Measurements from ENCODE around the gene USH1G.
"Not testable (repeated sequence)": the region's sequence is repeated elsewhere in the genome, so short reads cannot be mapped to it uniquely, and the experiment has no call there.

Gene USH1G

DNA sequence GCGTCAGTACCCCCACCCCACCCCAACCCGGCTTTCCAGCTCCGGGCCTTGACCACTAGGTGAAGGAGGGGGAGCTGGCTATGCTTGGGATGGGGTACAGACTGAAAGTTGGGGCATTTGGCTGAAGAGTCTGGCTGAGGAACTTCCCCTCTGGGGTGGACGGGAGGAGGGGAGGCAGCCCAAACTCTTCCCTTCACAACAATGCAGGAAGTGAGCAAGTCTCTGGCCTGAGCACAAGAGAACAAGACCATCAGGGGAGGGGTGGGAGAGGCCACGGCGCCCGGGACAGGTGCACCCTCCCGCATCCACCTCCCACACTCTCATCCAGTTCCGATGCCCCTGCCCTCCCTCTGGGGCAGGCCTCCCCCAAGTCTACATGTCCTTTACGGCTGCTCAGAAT lies 5.6 kb downstream of the USH1G start:
- in situ Hi-C loops (cut with MboI; ENCODE audit: low pct_unique_long_range_greater_than_20kb, low sequenced_read_pairs, unreplicated experiment) = no loop called here
- no peak for DNase-seq (ENCODE audit: low spot score)
- TF ChIP-seq, protein P1, sequence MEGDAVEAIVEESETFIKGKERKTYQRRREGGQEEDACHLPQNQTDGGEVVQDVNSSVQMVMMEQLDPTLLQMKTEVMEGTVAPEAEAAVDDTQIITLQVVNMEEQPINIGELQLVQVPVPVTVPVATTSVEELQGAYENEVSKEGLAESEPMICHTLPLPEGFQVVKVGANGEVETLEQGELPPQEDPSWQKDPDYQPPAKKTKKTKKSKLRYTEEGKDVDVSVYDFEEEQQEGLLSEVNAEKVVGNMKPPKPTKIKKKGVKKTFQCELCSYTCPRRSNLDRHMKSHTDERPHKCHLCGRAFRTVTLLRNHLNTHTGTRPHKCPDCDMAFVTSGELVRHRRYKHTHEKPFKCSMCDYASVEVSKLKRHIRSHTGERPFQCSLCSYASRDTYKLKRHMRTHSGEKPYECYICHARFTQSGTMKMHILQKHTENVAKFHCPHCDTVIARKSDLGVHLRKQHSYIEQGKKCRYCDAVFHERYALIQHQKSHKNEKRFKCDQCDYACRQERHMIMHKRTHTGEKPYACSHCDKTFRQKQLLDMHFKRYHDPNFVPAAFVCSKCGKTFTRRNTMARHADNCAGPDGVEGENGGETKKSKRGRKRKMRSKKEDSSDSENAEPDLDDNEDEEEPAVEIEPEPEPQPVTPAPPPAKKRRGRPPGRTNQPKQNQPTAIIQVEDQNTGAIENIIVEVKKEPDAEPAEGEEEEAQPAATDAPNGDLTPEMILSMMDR (IDR thresholded peaks at IDR 0.05; ENCODE audit: extremely low read depth, insufficient read depth, missing control alignments) = no peak

DNA sequence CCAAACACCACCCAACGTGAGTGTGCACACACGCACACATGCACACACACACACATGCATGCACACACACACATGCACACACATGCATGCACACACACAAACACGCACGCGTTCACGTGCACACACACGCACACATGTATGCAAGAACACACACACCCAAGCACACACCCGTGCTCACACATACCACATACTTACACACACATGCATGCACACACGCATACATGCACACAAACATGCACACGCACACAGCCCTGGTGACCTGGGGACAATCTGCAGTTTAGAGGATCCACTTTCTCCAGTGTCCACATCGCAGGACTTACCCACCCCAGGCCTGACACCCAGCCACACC lies 6.2 kb downstream of the USH1G start:
- in situ Hi-C loops (cut with MboI; ENCODE audit: low pct_unique_long_range_greater_than_20kb, low sequenced_read_pairs, unreplicated experiment) = no loop called here
- DNase-seq (ENCODE audit: low spot score) = no peak
- TF ChIP-seq, protein P1 (IDR thresholded peaks at IDR 0.05; ENCODE audit: extremely low read depth, insufficient read depth, missing control alignments) = no peak

DNA sequence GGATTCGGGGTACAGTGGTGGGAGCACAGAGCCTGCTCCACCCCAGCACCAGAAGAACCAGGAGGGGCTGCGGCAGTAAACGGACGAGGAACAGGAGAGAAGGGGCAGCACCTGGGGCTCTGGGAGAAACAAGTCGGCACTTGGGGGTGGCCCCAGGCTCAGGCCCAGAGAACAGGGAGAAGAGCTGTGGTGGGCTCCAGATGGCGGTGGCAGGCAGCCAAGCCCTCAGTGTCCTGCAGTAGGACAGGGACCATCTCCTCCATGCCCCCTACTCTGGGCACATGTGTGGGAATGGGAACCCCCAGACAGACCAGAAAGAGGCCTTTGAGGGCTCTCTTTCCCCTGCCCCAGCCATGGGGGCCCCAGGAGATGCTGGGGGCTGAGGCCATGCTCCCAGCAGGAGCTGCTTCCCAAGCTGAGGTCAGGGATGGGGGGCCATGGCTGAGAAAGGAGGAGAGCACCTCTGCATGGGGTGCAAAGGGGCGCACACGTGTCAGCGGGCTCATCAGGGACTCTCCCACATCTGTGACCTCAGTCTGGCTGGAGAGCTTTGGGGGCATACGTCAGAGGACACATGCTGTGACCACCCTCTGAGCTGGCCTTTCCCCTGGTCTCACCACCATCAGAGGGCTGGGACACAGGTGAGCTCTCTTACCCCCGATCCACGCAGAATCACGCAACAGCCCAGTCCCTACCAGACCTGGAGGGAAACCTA lies 6.8 kb downstream of the USH1G start:
- TF ChIP-seq, protein P1 (IDR thresholded peaks at IDR 0.05; ENCODE audit: extremely low read depth, insufficient read depth, missing control alignments) = no peak
- no peak for DNase-seq (ENCODE audit: low spot score)
- in situ Hi-C loops (cut with MboI; ENCODE audit: low pct_unique_long_range_greater_than_20kb, low sequenced_read_pairs, unreplicated experiment) = no loop called here

DNA sequence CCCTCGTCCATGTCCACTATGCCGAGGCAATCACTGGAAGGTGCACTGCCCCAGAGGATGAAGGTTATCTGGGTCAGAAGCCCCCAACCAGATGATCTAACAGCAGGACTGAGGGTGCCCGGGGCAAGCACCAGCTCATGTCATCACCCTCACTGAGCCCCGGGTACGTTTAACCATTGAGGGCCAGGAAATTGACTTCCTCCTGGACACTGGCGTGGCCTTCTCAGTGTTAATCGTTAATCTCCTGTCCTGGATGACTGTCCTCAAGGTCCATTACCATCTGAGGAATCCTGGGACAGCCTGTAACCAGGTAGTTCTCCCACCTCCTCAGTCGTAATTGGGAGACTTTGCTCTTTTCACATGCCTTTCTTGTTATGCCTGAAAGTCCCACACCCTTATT lies 11.6 kb downstream of the USH1G start:
- DNase-seq (ENCODE audit: low spot score); in situ Hi-C loops (cut with MboI; ENCODE audit: low pct_unique_long_range_greater_than_20kb, low sequenced_read_pairs, unreplicated experiment): not testable (repeated sequence)

DNA sequence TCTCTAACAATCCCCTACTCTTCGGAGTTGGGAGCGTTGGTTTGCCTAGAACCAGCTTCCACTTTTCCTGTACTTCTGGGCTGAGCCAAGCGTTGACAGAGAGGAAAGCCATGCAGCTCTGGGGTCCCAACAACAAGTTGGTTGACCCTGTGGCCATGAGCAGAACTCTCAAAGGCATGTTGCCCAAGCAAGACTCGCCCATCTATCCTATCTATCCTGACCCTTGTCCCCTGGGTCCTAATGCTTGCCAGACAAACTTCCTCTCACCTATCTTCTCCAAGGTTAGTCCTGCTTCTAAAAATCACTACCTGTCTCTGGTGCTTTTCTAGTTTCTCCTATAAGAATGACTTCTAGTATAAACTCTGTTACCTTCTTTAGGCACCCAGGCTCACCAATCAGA lies 14.0 kb downstream of the USH1G start:
- in situ Hi-C loops (cut with MboI; ENCODE audit: low pct_unique_long_range_greater_than_20kb, low sequenced_read_pairs, unreplicated experiment); DNase-seq (ENCODE audit: low spot score): not testable (repeated sequence)

DNA sequence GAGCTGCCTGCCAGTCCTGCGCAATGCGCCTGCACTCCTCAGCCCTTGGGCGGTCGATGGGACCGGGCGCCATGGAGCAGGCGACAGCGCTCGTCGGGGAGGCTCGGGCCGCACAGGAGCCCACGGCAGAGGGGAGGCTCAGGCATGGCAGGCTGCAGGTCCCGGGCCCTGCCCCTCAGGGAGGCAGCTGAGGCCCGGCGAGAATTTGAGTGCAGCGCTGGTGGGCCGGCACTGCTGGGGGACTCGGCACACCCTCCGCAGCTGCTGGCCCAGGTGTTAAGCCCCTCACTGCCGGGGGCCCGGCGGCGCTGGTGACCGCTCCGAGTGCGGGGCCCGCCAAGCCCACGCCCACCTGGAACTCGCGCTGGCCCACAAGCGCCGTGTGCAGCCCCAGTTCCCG lies 16.0 kb downstream of the USH1G start:
- DNase-seq (ENCODE audit: low spot score) = no peak
- TF ChIP-seq, protein P1 (IDR thresholded peaks at IDR 0.05; ENCODE audit: extremely low read depth, insufficient read depth, missing control alignments) = no peak
- in situ Hi-C loops (cut with MboI; ENCODE audit: low pct_unique_long_range_greater_than_20kb, low sequenced_read_pairs, unreplicated experiment) = no loop called here

DNA sequence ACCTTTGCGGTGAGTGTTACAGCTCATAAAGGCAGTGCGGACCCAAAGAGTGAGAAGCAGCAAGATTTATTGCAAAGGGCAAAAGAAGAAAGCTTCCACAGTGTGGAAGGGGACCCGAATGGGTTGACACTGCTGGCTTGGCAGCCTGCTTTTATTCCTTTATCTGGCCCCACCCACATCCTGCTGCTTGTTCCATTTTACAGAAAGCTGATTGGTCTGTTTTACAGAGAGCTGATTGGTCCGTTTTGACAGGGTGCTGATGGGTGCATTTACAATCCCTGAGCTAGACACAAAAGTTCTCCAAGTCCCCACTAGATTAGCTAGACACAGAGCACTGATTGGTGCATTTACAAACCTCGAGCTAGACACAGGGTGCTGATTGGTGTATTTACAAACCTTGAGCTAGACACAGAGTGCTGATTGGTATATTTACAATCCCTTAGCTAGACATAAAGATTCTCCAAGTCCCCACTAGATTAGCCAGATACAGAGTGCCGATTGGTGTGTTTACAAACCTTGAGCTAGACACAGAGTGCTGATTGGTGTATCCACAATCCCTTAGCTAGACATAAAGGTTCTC lies 16.8 kb downstream of the USH1G start:
- DNase-seq (ENCODE audit: low spot score); in situ Hi-C loops (cut with MboI; ENCODE audit: low pct_unique_long_range_greater_than_20kb, low sequenced_read_pairs, unreplicated experiment): not testable (repeated sequence)

DNA sequence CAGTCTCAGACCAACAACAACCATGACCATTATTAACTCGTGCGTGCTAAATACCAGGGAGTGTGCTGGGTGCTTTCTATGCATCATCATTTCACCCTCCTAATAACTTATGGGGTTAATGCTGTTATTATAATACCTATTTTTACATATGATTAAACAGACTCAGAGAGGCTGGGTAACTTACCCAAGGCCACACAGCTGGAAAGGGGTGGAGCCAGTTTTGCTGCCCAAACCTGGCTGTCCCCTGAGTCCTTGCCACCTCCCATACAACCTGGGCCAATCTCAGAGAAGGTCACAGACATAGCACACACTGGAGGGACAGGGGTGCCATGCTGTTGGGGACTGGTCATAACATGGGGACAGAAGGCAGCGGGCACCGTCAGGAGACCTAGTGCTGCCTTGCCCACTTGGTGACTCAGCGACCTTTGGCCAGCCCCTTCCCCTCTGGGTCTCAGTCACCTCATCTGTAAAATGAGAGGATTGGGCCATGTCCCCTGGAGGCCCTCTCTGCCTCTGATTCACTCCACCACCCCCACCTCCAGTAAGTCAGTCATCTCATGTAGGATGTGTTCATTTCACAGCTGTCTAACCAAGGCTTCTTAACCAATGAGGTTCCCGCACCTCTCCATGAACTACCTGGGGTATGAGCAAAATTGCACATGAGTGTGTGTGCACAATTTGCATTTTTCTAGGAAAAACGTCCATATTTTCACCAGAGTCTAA lies 18.2 kb downstream of the USH1G start:
- no peak for DNase-seq (ENCODE audit: low spot score)
- in situ Hi-C loops (cut with MboI; ENCODE audit: low pct_unique_long_range_greater_than_20kb, low sequenced_read_pairs, unreplicated experiment) = no loop called here
- TF ChIP-seq, protein P1 (IDR thresholded peaks at IDR 0.05; ENCODE audit: extremely low read depth, insufficient read depth, missing control alignments) = no peak

Measured in GM13977 (cell line).